Measurements from ENCODE around the gene TCEA3.

TCEA3 gene

GRCh38 chr1:23466423-23466989 lies 42.0 kb upstream of the TCEA3 start:
- FAIRE-seq: no peak
- no peak for DNase-seq (ENCODE audit: insufficient read length, low spot score)
- no peak for TF ChIP-seq CTCF (IDR thresholded peaks at IDR 0.05; ENCODE audit: insufficient read depth, missing control alignments)

GRCh38 chr1:23463286-23463685 lies 38.7 kb upstream of the TCEA3 start:
- DNase-seq (ENCODE audit: insufficient read length, low spot score): no peak
- FAIRE-seq: no peak
- no peak for TF ChIP-seq CTCF (IDR thresholded peaks at IDR 0.05; ENCODE audit: insufficient read depth, missing control alignments)

- no peak for TF ChIP-seq CTCF (IDR thresholded peaks at IDR 0.05; ENCODE audit: insufficient read depth, missing control alignments)
- FAIRE-seq: no peak
- no peak for DNase-seq (ENCODE audit: insufficient read length, low spot score)
Observed at GRCh38 chr1:23462766-23463165, 38.2 kb upstream of the TCEA3 start.

- FAIRE-seq (no peak), DNase-seq (ENCODE audit: insufficient read length, low spot score) (no peak)
Observed at GRCh38 chr1:23461050-23461449, 36.5 kb upstream of the TCEA3 start.

GRCh38 chr1:23460519-23460918 lies 36.0 kb upstream of the TCEA3 start:
- no peak for TF ChIP-seq CTCF (IDR thresholded peaks at IDR 0.05; ENCODE audit: insufficient read depth, missing control alignments)
- no peak for FAIRE-seq
- DNase-seq (ENCODE audit: insufficient read length, low spot score): no peak

More at GRCh38 chr1:23461050-23461449, 36.5 kb upstream of the TCEA3 start:
- no peak for TF ChIP-seq CTCF (IDR thresholded peaks at IDR 0.05; ENCODE audit: insufficient read depth, missing control alignments)

GRCh38 chr1:23459338-23459757 lies 34.8 kb upstream of the TCEA3 start:
- DNase-seq (ENCODE audit: insufficient read length, low spot score): no peak
- no peak for TF ChIP-seq CTCF (IDR thresholded peaks at IDR 0.05; ENCODE audit: insufficient read depth, missing control alignments)
- no peak for FAIRE-seq

GRCh38 chr1:23456226-23456625 lies 31.7 kb upstream of the TCEA3 start:
- DNase-seq (ENCODE audit: insufficient read length, low spot score) (no peak), FAIRE-seq (no peak)
- no peak for TF ChIP-seq CTCF (IDR thresholded peaks at IDR 0.05; ENCODE audit: insufficient read depth, missing control alignments)
